Fibroblast of peridontal ligament (primary cell): ENCODE results near the gene TNFRSF1A.

Source experiments
- DNase-seq: peaks from one replicate; pipeline ENCODE4 v3.0.0-alpha.2; 2010; ENCODE audit errors: extremely low read depth

TNFRSF1A gene

GRCh38 chr12:6336889-6337853 is 4.7 kb downstream of the TNFRSF1A start:
- no peak for DNase-seq

GRCh38 chr12:6336079-6336888 is 5.6 kb downstream of the TNFRSF1A start:
- DNase-seq = peak; percentile 100

GRCh38 chr12:6335451-6336078 is 6.3 kb downstream of the TNFRSF1A start:
- peak; percentile 77 for DNase-seq

GRCh38 chr12:6334940-6335450 is 6.9 kb downstream of the TNFRSF1A start:
- DNase-seq = no peak

- no peak for DNase-seq
Measured at GRCh38 chr12:6334359-6334758, 7.5 kb downstream of the TNFRSF1A start.

GRCh38 chr12:6333566-6333965 is 8.3 kb downstream of the TNFRSF1A start:
- no peak for DNase-seq

GRCh38 chr12:6333029-6333428 is 8.8 kb downstream of the TNFRSF1A start:
- DNase-seq = no peak

- DNase-seq = peak; percentile 76
Measured at GRCh38 chr12:6332459-6332858, 9.4 kb downstream of the TNFRSF1A start.

GRCh38 chr12:6330999-6331714 is 10.7 kb downstream of the TNFRSF1A start:
- no peak for DNase-seq

- no peak for DNase-seq
Measured at GRCh38 chr12:6330192-6330591, 11.7 kb downstream of the TNFRSF1A start.

- DNase-seq = no peak
Measured at GRCh38 chr12:6329703-6330064, 12.2 kb downstream of the TNFRSF1A start.

- DNase-seq = no peak
Measured at GRCh38 chr12:6328945-6329702, 12.8 kb downstream of the TNFRSF1A start.

- no peak for DNase-seq
Measured at GRCh38 chr12:6328045-6328779, 13.7 kb downstream of the TNFRSF1A start.

GRCh38 chr12:6327229-6328041 is 14.4 kb downstream of the TNFRSF1A start:
- no peak for DNase-seq

- peak; percentile 72 for DNase-seq
Measured at GRCh38 chr12:6326316-6327228, 15.3 kb downstream of the TNFRSF1A start.

- no peak for DNase-seq
Measured at GRCh38 chr12:6324936-6325750, 16.7 kb downstream of the TNFRSF1A start.
